Ecto neural progenitor cell (in vitro differentiated cells): ENCODE data around the gene HOXB2.

Experiments
- DNase-seq: peaks from one replicate; pipeline ENCODE4 v3.0.0-alpha.2; 2018; ENCODE audit warnings: low spot score

HOXB2 gene

GRCh38 chr17:48565925-48566710, 21.2 kb upstream of the HOXB2 start:
- no peak for DNase-seq

- DNase-seq: no peak
Observed at GRCh38 chr17:48565022-48565554, 20.2 kb upstream of the HOXB2 start.

GRCh38 chr17:48564188-48565021, 19.5 kb upstream of the HOXB2 start:
- peak; percentile 61 for DNase-seq

GRCh38 chr17:48563867-48564187, 18.9 kb upstream of the HOXB2 start:
- DNase-seq: no peak

- DNase-seq: no peak
Observed at GRCh38 chr17:48563385-48563838, 18.5 kb upstream of the HOXB2 start.

GRCh38 chr17:48562934-48563333, 18.0 kb upstream of the HOXB2 start:
- no peak for DNase-seq

GRCh38 chr17:48561884-48562810, 17.2 kb upstream of the HOXB2 start:
- no peak for DNase-seq

- DNase-seq: no peak
Observed at GRCh38 chr17:48559840-48560817, 15.2 kb upstream of the HOXB2 start.

GRCh38 chr17:48559122-48559839, 14.4 kb upstream of the HOXB2 start:
- no peak for DNase-seq

GRCh38 chr17:48558831-48559121, 13.9 kb upstream of the HOXB2 start:
- no peak for DNase-seq

GRCh38 chr17:48558057-48558830, 13.3 kb upstream of the HOXB2 start:
- DNase-seq: no peak

- no peak for DNase-seq
Observed at GRCh38 chr17:48556576-48557401, 11.9 kb upstream of the HOXB2 start.

- DNase-seq: no peak
Observed at GRCh38 chr17:48556229-48556575, 11.3 kb upstream of the HOXB2 start.

- peak; percentile 63 for DNase-seq
Observed at GRCh38 chr17:48555258-48556228, 10.6 kb upstream of the HOXB2 start.

- DNase-seq: peak; percentile 65
Observed at GRCh38 chr17:48554412-48555257, 9.7 kb upstream of the HOXB2 start.

- no peak for DNase-seq
Observed at GRCh38 chr17:48553826-48554225, 8.9 kb upstream of the HOXB2 start.

GRCh38 chr17:48553190-48553547, 8.3 kb upstream of the HOXB2 start:
- DNase-seq: no peak
